HepG2 (cell line): ENCODE data around the gene RHOBTB1. TPM values are rescaled to one million over a fixed set of nuclear protein-coding genes. Genes with fewer than 3 reads are reported as not detected.

Experiments used
- ATAC-seq: fragments of 200-7000 bp; cut with Tn5 transposase; 3 replicates; pipeline ENCODE4 v1.9.1; 2020; ENCODE audit warnings: mild to moderate bottlenecking, moderate library complexity
- BruUV-seq: library from RNA; stranded (reverse); fragments of 400-500 nt; replicated peaks from 2 replicates; lab custom pipeline; 2021; lab: Mats Ljungman, UMichigan
- CTCF ChIA-PET: fragments of 300-600 bp; formaldehyde crosslinking; extraction: SDS; loops from one replicate; lab custom pipeline; 2021; ENCODE audit warnings: low total read pairs, inconsistent platforms, low intra/inter-chr PET ratio; lab: Yijun Ruan, JAX
- POLR2A ChIA-PET: fragments of 350-600 bp; sonication (Branson Sonifier 250); formaldehyde crosslinking; loops from one replicate; lab custom pipeline; 2020; ENCODE audit warnings: antibody characterized with exemption, inconsistent platforms; lab: Yijun Ruan, JAX
- DNase-seq: peaks from one replicate; pipeline ENCODE4 v3.0.0-alpha.2; 2015; ENCODE audit warnings: low spot score
- FAIRE-seq: peaks from 3 replicates; lab custom pipeline; 2011; peaks lifted over from hg19 to GRCh38; lab: Jason Lieb, UNC
- H2AFZ ChIP-seq: one replicate; pipeline ENCODE4 v1.6.1; 2011; ENCODE audit warnings: low read length, inconsistent platforms
- H3K27ac ChIP-seq: fragments of 300-600 bp; 3 replicates; pipeline ENCODE4 v1.8.0; 2011; ENCODE audit warnings: mixed run types, mild to moderate bottlenecking, mixed read lengths, low read length, inconsistent platforms; ENCODE audit not compliant: insufficient read depth; ENCODE audit errors: extremely low read length
- H3K27me3 ChIP-seq, 2 experiments: fragments of 200-600 bp in 1 of 2; 2 replicates in 1 of 2; 3 replicates in 1 of 2; pipeline versions ENCODE4 v1.6.0 to v1.8.0; 2011; ENCODE audit warnings: low read length in 2 of 2, mild to moderate bottlenecking in 2 of 2, moderate library complexity in 2 of 2, inconsistent platforms in 1 of 2; ENCODE audit not compliant: insufficient read depth in 2 of 2, control insufficient read depth in 1 of 2
- H3K36me3 ChIP-seq, 2 experiments: fragments of 200-600 bp in 1 of 2; replicated peaks in 1 of 2; 2 replicates in 1 of 2; 3 replicates in 1 of 2; pipeline versions ENCODE4 v1.5.1 to v1.8.0; 2011; ENCODE audit warnings: low read length in 2 of 2, inconsistent platforms in 1 of 2; ENCODE audit not compliant: insufficient read depth in 2 of 2, control insufficient read depth in 1 of 2
- H3K4me1 ChIP-seq: 2 replicates; pipeline ENCODE4 v1.5.1; 2012; ENCODE audit warnings: low read length, inconsistent platforms; ENCODE audit not compliant: insufficient read depth
- H3K4me2 ChIP-seq: 2 replicates; pipeline ENCODE4 v1.6.0; 2011; ENCODE audit warnings: low read depth, low read length, inconsistent platforms
- H3K4me3 ChIP-seq, 3 experiments: fragments of 200-600 bp in 1 of 3; sonication (generic), shearing (Covaris generic) in 1 of 3; replicated peaks in 1 of 3; 2 replicates each; pipeline ENCODE4 v1.5.1; 2011 to 2016; ENCODE audit warnings: low read length in 3 of 3, inconsistent platforms in 2 of 3, low read depth in 2 of 3, mild to moderate bottlenecking in 2 of 3, control low read depth in 1 of 3, mixed read lengths in 1 of 3; ENCODE audit not compliant: insufficient read depth in 1 of 3
- H3K79me2 ChIP-seq: one replicate; pipeline ENCODE4 v1.6.1; 2011; ENCODE audit warnings: low read length, inconsistent platforms; ENCODE audit not compliant: insufficient read depth
- H3K9ac ChIP-seq: 2 replicates; pipeline ENCODE4 v1.6.0; 2011; ENCODE audit warnings: mild to moderate bottlenecking, low read depth, low read length, inconsistent platforms; ENCODE audit not compliant: insufficient read depth
- H3K9me3 ChIP-seq: 2 replicates; pipeline ENCODE4 v1.5.1; 2012; ENCODE audit warnings: mild to moderate bottlenecking, low read length
- H4K20me1 ChIP-seq: 2 replicates; pipeline ENCODE4 v1.6.0; 2011; ENCODE audit warnings: inconsistent platforms, mild to moderate bottlenecking, low read length, moderate library complexity; ENCODE audit not compliant: insufficient read depth
- HES4 ChIP-seq: sonication (generic); formaldehyde crosslinking; IDR thresholded peaks from 2 replicates; pipeline ENCODE4 v1.9.0; 2021; ENCODE audit warnings: mild to moderate bottlenecking, missing genetic modification reagents, borderline replicate concordance
- POLR2AphosphoS5 ChIP-seq: IDR thresholded peaks from 2 replicates; pipeline ENCODE4 v1.6.1; 2012; ENCODE audit warnings: low read depth, low read length
- ZNF773 ChIP-seq: sonication (generic); formaldehyde crosslinking; IDR thresholded peaks from 2 replicates; pipeline ENCODE4 v1.4.0; 2020; ENCODE audit warnings: missing genetic modification reagents, borderline replicate concordance
- WGBS: methylation state at CpG from one replicate; pipeline ENCODE4 v1.1.6; 2017; ENCODE audit warnings: low lambda C conversion rate; 5-methylcytosine and 5-hydroxymethylcytosine counted together
- in situ Hi-C: cut with HindIII; loops from 2 replicates; pipeline ENCODE4 v1.10.0; 2017; ENCODE audit warnings: low pct_unique_long_range_greater_than_20kb; ENCODE audit not compliant: extremely low pct_ligation_motif_present
- intact Hi-C: fragments of 100-400 bp; cut with micrococcal nuclease; formaldehyde crosslinking; loops from one replicate; pipeline ENCODE4 v1.10.0; 2022; ENCODE audit not compliant: unreplicated experiment
- polyA plus RNA-seq, 8 experiments: library from polyadenylated mRNA; depleted of rRNA in 3 of 8; stranded (reverse) in 7 of 8; unstranded in 1 of 8; fragments of >200 nt; fragmentation: Illumina TruSeq in 4 of 8; extraction: Trizol in 4 of 8; gene quantifications; 2 replicates each; pipeline versions ENCODE4 v1.2.1 to v1.2.3, GENCODE V29; 2011 to 2016; ENCODE audit warnings: low read depth in 4 of 8, missing spikeins in 1 of 8, mixed read lengths in 1 of 8; ENCODE audit not compliant: insufficient read depth in 1 of 8
- total RNA-seq, 5 experiments: library from RNA; depleted of rRNA; stranded (reverse); fragments of >200 nt; fragmentation: Illumina TruSeq; extraction: Trizol; gene quantifications; 2 replicates each; pipeline ENCODE4 v1.2.3, GENCODE V29; 2016; ENCODE audit warnings: low read depth in 1 of 5
- TF ChIP-seq, protein P1 (sequence below): conservative IDR thresholded peaks from 2 replicates; pipeline ENCODE4 v1.6.1; 2018; ENCODE audit warnings: missing genetic modification reagents
- TF ChIP-seq, protein P2 (sequence below): sonication (generic); formaldehyde crosslinking; IDR thresholded peaks from 2 replicates; pipeline ENCODE4 v1.4.0; 2020; ENCODE audit warnings: mild to moderate bottlenecking, missing genetic modification reagents, borderline replicate concordance
- TF ChIP-seq, protein P3 (sequence below): sonication (generic); formaldehyde crosslinking; IDR thresholded peaks from 2 replicates; pipeline ENCODE4 v1.8.0; 2022; ENCODE audit warnings: missing genetic modification reagents, mild to moderate bottlenecking, moderate library complexity, borderline replicate concordance
- TF ChIP-seq, protein P4 (sequence below): sonication (generic); formaldehyde crosslinking; IDR thresholded peaks from 2 replicates; pipeline ENCODE4 v1.4.0; 2020; ENCODE audit warnings: missing genetic modification reagents
- TF ChIP-seq, protein P5 (sequence below): sonication (generic); formaldehyde crosslinking; IDR thresholded peaks from 2 replicates; pipeline ENCODE4 v1.4.0; 2020; ENCODE audit warnings: mild to moderate bottlenecking, low read depth, missing genetic modification reagents
- TF ChIP-seq, protein P6 (sequence below): sonication (generic); formaldehyde crosslinking; IDR thresholded peaks from 2 replicates; pipeline ENCODE4 v1.4.0; 2020; ENCODE audit warnings: missing genetic modification reagents; ENCODE audit errors: not compliant biosample characterization

The RHOBTB1 gene
- total and polyA plus RNA-seq, 2 of the 13 experiments (the other 11 are each of a cell fraction or from before 2014, with no cell fraction given) = 18.8 to 59.5 TPM

DNA sequence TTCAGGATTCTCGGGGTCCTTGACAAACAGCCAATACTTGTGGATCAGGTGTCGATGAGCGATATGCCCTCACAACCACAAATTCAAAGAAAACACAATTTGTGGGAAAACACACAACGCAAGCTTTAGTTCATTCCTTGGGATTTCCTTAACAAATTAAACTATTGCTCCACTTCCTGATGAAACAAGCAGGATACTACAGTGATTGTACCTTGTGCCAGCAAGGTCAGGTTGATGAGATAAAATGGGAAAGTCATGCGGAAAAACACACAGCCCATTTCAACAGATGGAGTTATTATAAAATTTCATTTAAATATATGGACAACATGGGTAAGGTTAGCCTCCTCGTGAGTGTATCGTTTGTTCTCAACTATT, 8.8 kb upstream of the RHOBTB1 start:
- no peak for DNase-seq
- POLR2A ChIA-PET = no interaction called here

More for the DNA sequence above, 8.8 kb upstream of the RHOBTB1 start:
- ATAC-seq (no peak), FAIRE-seq (no peak)
- H3K27ac ChIP-seq = no peak overlapping the region
- no peak overlapping the region for H3K4me3 ChIP-seq
- TF ChIP-seq, protein P1, sequence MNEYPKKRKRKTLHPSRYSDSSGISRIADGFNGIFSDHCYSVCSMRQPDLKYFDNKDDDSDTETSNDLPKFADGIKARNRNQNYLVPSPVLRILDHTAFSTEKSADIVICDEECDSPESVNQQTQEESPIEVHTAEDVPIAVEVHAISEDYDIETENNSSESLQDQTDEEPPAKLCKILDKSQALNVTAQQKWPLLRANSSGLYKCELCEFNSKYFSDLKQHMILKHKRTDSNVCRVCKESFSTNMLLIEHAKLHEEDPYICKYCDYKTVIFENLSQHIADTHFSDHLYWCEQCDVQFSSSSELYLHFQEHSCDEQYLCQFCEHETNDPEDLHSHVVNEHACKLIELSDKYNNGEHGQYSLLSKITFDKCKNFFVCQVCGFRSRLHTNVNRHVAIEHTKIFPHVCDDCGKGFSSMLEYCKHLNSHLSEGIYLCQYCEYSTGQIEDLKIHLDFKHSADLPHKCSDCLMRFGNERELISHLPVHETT = no peak
- TF ChIP-seq POLR2AphosphoS5 (no peak), ZNF773 (CRISPR knock-in tag) (no peak), HES4 (no peak)
- TF ChIP-seq, protein P2, sequence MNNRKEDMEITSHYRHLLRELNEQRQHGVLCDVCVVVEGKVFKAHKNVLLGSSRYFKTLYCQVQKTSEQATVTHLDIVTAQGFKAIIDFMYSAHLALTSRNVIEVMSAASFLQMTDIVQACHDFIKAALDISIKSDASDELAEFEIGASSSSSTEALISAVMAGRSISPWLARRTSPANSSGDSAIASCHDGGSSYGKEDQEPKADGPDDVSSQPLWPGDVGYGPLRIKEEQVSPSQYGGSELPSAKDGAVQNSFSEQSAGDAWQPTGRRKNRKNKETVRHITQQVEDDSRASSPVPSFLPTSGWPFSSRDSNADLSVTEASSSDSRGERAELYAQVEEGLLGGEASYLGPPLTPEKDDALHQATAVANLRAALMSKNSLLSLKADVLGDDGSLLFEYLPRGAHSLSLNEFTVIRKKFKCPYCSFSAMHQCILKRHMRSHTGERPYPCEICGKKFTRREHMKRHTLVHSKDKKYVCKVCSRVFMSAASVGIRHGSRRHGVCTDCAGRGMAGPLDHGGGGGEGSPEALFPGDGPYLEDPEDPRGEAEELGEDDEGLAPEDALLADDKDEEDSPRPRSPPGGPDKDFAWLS (CRISPR knock-in tag) = no peak
- TF ChIP-seq, protein P3, sequence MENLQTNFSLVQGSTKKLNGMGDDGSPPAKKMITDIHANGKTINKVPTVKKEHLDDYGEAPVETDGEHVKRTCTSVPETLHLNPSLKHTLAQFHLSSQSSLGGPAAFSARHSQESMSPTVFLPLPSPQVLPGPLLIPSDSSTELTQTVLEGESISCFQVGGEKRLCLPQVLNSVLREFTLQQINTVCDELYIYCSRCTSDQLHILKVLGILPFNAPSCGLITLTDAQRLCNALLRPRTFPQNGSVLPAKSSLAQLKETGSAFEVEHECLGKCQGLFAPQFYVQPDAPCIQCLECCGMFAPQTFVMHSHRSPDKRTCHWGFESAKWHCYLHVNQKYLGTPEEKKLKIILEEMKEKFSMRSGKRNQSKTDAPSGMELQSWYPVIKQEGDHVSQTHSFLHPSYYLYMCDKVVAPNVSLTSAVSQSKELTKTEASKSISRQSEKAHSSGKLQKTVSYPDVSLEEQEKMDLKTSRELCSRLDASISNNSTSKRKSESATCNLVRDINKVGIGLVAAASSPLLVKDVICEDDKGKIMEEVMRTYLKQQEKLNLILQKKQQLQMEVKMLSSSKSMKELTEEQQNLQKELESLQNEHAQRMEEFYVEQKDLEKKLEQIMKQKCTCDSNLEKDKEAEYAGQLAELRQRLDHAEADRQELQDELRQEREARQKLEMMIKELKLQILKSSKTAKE = no peak
- TF ChIP-seq, protein P4, sequence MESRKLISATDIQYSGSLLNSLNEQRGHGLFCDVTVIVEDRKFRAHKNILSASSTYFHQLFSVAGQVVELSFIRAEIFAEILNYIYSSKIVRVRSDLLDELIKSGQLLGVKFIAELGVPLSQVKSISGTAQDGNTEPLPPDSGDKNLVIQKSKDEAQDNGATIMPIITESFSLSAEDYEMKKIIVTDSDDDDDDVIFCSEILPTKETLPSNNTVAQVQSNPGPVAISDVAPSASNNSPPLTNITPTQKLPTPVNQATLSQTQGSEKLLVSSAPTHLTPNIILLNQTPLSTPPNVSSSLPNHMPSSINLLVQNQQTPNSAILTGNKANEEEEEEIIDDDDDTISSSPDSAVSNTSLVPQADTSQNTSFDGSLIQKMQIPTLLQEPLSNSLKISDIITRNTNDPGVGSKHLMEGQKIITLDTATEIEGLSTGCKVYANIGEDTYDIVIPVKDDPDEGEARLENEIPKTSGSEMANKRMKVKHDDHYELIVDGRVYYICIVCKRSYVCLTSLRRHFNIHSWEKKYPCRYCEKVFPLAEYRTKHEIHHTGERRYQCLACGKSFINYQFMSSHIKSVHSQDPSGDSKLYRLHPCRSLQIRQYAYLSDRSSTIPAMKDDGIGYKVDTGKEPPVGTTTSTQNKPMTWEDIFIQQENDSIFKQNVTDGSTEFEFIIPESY (CRISPR knock-in tag) = no peak
- TF ChIP-seq, protein P5, sequence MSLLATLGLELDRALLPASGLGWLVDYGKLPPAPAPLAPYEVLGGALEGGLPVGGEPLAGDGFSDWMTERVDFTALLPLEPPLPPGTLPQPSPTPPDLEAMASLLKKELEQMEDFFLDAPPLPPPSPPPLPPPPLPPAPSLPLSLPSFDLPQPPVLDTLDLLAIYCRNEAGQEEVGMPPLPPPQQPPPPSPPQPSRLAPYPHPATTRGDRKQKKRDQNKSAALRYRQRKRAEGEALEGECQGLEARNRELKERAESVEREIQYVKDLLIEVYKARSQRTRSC (CRISPR knock-in tag) = no peak
- TF ChIP-seq, protein P6, sequence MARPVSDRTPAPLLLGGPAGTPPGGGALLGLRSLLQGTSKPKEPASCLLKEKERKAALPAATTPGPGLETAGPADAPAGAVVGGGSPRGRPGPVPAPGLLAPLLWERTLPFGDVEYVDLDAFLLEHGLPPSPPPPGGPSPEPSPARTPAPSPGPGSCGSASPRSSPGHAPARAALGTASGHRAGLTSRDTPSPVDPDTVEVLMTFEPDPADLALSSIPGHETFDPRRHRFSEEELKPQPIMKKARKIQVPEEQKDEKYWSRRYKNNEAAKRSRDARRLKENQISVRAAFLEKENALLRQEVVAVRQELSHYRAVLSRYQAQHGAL (CRISPR knock-in tag) = no peak
- H3K9ac ChIP-seq = no peak overlapping the region
- H3K79me2 ChIP-seq = no peaks in the 10 kb centered on the region
- H2AFZ ChIP-seq = no peak overlapping the region
- no TSS peak for BruUV-seq
- CTCF ChIA-PET = no interaction called here
- no peaks in the 10 kb centered on the region for H4K20me1 ChIP-seq
- in situ Hi-C loops = no loop called here
- no peaks in the 10 kb centered on the region for H3K9me3 ChIP-seq
- H3K4me2 ChIP-seq = no peak overlapping the region
- WGBS = 99% methylated on average over 7 of the region's 7 CpGs
- intact Hi-C loops = no loop called here
- H3K4me1 ChIP-seq = peaks cover 28% of the 10 kb centered on the region
- H3K36me3 ChIP-seq = peaks cover 2 to 6% of the 10 kb centered on the region in 2 experiments; a peak in 1 of 5 replicates
- H3K27me3 ChIP-seq = no peaks in the 10 kb centered on the region
